ENCODE results near the gene TCOF1.

GRCh38 chr5:150328515-150328914 lies 29.0 kb upstream of the TCOF1 start:
- TF ChIP-seq POLR2A (IDR thresholded peaks at IDR 0.05) (no peak), CTCF (IDR thresholded peaks at IDR 0.05) (no peak)
